ENCODE measurements around the gene CRLF3. TPM values are rescaled to one million over a fixed set of nuclear protein-coding genes. Genes with fewer than 3 reads are reported as not detected.

Gene CRLF3
- 12.6 to 18.6 TPM (median 15.8 TPM) in 5 replicates for total RNA-seq (2022; extraction: Qiagen RNA extraction; ENCODE audit: low read depth)

GRCh38 chr17:30824356-30825145, at the start of gene CRLF3:
Gene CRLF3, minus strand, starts transcription at chr17:30824692. Its CDS starts 41 bp downstream, at chr17:30824651.

GRCh38 chr17:30831663-30832437, 7.4 kb upstream of the CRLF3 start, which contains the start of gene ATAD5:
Gene ATAD5, plus strand, starts transcription at chr17:30831966. Its CDS starts 382 bp downstream, at chr17:30832348.

Other genes starting within 250 kb of the CRLF3 start
- 3.5 to 6.9 TPM (median 4.3 TPM) in 5 replicates for gene ATAD5, start 7.3 kb upstream of the CRLF3 start, total RNA-seq (2022; extraction: Qiagen RNA extraction; ENCODE audit: low read depth)
- gene TEFM, start 81.5 kb upstream of the CRLF3 start, total RNA-seq (2022; extraction: Qiagen RNA extraction; ENCODE audit: low read depth), result 19.7 to 34.9 TPM (median 20.7 TPM) in 5 replicates
- gene ADAP2, start 97.3 kb upstream of the CRLF3 start, total RNA-seq (2022; extraction: Qiagen RNA extraction; ENCODE audit: low read depth), result 2.2 to 3.1 TPM (median 2.8 TPM) in 5 replicates
- gene RNF135, start 146.3 kb upstream of the CRLF3 start, total RNA-seq (2022; extraction: Qiagen RNA extraction; ENCODE audit: low read depth), result 23.6 to 27.2 TPM (median 26.1 TPM) in 5 replicates